Prostate gland (tissue), 2 donors: Measurements from ENCODE around the gene CEP95.

Experiments used
- POLR2AphosphoS5 ChIP-seq: sonication (generic); formaldehyde crosslinking; IDR thresholded peaks from one replicate; pipeline ENCODE4 v1.6.1; 2017; ENCODE audit warnings: antibody characterized with exemption
- TF ChIP-seq, protein P1 (sequence below), 4 experiments: fragments of 200-600 bp in 2 of 4; fragments of 450-650 bp in 2 of 4; sonication (generic) in 2 of 4; IDR thresholded peaks; 1 replicate in 3 of 4; 2 replicates in 1 of 4; pipeline ENCODE4 v1.5.1; 2016 to 2019; ENCODE audit warnings: antibody characterized with exemption in 4 of 4, mild to moderate bottlenecking in 2 of 4, moderate library complexity in 2 of 4

DNA sequence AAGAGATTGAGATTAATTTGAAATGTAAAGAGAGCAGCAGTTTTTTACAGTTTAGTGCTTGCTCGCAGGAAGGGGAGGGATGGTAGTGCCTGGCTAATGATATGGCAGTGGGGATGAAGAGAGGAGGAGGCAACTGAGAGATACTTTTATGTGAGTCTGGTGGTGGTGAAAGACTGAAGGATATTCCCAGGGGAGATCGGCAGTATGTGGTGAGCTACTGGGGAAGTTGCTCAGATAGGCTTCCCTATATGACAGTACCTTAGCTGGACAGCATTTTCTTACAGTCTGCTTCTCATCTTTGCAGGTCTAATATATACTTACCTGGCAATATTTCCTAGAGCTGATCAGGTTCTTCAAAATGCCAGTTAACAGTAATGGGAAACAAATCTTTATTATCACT, 8.6 kb downstream of the CEP95 start:
- no peak for TF ChIP-seq POLR2AphosphoS5
- TF ChIP-seq, protein P1, sequence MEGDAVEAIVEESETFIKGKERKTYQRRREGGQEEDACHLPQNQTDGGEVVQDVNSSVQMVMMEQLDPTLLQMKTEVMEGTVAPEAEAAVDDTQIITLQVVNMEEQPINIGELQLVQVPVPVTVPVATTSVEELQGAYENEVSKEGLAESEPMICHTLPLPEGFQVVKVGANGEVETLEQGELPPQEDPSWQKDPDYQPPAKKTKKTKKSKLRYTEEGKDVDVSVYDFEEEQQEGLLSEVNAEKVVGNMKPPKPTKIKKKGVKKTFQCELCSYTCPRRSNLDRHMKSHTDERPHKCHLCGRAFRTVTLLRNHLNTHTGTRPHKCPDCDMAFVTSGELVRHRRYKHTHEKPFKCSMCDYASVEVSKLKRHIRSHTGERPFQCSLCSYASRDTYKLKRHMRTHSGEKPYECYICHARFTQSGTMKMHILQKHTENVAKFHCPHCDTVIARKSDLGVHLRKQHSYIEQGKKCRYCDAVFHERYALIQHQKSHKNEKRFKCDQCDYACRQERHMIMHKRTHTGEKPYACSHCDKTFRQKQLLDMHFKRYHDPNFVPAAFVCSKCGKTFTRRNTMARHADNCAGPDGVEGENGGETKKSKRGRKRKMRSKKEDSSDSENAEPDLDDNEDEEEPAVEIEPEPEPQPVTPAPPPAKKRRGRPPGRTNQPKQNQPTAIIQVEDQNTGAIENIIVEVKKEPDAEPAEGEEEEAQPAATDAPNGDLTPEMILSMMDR (IDR thresholded peaks at IDR 0.05), result no peak
